NCI-H2081 (cell line): ENCODE measurements around the gene BTBD17.

Experiments
- DNase-seq, 2 experiments: peaks; one replicate each; lab custom pipeline; 2025; lab: John Stamatoyannopoulos, UW

The BTBD17 gene

DNA sequence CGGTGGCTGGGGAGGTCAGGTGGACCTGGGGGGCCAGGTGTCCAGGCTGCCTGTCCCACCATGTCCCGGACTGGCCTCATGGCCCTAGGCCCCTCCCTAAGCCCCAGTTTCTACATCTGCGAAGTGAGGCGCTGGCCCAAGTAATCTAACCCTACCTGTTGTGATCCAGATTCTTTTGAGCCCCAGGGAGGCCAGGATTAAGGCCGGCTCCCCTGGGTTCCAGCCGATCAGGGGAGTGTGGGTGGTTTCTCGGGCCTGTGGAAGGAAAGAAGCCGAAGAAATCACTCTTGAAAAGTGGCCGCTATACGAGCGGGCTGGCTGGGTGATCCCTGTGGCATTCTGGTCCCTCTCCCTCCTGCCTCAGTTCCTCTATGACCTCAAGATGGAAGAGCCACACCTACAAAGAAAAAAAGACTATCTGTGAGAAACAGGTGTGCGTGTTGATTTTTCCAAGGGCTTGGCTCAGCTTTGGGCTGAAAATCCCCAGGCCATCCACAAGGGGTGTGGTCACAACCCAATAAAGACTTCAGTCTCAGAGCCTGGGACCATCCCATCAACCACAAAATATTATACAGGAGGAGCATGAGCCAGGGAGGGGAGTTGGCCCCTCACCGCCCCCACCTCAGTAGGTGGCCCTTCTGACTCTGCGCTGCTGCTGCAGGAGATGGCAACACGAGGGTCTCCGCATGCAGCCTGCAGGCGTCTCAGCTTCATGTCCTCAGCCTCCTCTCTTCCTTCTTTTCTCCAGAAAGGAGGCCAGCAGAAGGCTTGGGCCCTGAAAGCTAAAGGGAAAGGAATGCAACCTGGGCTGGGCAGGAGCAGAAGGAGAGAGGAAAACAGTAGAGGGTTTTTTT is 25.9 kb upstream of the BTBD17 start:
- no peak for DNase-seq

- DNase-seq = no peak
Observed at GRCh38 chr17:74386386-74386785, 24.7 kb upstream of the BTBD17 start.

GRCh38 chr17:74385201-74385600 is 23.5 kb upstream of the BTBD17 start:
- no peak for DNase-seq

- no peak for DNase-seq
Observed at GRCh38 chr17:74383141-74383540, 21.5 kb upstream of the BTBD17 start.

DNA sequence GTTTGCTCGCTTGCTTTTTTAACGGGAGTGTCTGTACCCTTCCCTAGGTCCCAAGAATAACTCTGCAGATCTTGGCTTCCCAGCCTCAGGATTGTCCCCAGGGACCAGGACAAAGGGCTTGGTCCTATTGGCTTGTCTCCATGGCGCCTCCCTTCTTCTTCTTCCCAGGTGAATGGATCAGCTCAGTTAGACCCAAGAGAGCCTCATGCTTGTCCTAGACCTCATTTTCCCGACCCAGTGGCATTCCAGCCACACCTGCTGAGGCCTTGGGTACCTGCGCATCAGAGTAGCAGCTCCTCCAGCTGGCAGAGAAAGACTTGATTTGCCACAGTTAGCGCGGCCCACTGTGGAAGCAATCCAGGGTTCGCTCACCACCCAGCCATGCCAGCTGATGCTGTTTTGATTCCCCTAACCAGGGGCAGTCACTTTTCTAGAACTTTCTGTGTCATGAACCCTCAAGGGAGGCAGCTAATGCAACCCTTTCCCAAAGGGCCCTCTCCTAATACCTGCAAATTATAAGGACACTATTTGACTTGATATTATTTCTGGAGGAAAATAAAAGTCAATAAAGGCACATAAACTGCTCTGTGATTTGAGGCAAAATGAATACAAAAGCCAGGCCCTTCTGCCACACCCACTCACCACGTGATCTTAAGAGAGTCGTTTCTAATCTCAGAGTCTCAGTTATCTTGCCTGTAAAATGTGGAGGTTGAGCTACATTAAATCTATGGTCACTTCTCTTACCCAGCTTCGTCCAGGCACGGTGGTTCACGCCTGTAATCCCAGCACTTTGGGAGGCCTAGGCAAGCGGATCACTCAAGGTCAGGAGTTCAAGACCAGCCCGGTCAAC is 19.5 kb upstream of the BTBD17 start:
- DNase-seq = no peak

DNA sequence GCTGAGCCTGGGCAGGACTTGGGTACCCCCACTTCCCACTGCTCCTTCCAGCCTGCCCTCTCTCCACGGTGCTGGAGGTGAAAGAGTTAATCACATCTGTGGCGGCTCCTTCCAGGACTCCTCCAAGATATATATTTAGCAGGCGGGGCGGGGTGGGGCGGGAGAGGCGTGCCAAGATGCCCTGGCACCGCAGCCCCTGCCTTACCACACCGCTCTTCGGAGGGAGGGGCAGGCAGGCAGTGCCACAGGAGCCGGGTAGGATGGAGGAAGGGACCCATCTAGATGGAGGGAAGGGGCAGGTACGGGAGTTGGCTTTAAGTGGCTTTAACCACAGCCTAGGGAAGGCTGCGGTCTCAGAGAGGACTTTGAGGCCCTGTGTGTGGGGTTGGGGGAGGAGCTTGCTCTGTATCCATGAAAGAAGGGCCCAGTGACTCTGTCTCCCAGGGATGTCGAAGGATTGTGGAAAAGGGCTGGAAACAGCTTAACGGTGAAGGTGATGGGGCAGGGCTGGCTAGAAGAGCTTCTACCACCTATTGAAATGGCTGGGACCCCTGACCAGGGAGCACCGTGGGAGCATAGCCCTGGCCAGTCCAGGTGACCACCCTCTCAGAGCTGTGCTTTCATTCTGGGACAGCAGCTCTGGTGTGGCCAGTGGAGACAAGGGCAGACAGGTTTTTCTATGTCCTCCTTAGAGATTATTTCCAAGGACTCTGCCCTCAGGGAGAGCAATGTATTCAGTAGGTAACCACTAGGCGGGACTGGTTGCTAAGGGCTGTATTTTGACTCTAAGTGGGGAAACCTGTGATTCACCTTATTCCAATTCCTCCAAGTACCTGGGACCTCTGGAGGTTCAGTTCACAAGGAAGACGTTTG is 18.7 kb upstream of the BTBD17 start:
- no peak for DNase-seq

DNA sequence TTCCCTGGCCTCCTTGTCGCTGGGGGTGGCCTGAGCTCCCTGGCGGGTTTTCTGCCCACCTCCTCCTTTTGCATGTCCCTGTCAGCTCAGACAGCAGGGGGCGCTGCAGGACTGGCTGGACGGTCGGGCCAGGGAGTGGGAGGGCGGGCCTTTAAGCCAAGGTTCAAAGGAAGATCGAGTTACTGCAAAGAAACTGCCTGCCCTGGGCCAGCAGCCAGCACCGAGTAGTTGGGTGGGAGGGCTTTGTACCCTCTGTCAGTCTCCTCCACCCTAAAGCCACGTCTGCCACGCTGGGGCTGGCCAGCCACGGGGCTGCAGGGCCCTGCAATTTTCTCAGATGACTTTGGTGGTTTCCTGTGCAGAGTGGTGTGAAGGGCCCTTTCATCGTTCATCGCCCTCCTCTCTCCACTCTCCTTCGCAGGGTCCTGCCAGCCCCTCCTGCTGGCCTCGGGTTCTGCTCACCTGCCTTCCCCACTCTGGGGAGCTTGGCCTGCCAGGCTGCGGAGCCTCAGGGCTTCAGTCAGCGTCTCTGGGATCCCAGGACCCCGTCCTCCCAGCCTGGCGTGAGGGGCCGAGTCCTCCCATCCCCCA is 17.9 kb upstream of the BTBD17 start:
- DNase-seq = peak; percentile 70 to 87

DNA sequence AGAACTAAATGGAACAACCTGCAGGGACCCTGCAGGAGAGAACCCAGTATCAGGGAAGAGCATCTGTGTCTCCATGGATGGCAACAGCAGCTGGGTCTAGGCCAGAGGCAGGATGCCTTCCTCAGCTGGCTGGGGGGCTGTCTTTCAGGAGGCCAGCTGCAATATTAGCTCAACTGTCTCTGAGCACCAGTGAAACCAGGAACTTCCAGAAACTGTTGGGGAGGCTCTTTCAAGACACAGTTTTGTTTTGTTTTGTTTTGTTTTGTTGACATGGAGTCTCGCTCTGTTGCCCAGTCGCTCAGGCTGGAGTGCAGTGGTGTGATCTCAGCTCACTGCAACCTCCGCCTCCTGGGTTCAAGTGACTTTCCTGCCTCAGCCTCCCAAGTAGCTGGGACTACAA is 13.2 kb upstream of the BTBD17 start:
- DNase-seq = no peak

- no peak for DNase-seq
Observed at GRCh38 chr17:74373838-74374606, 12.4 kb upstream of the BTBD17 start.

GRCh38 chr17:74372426-74372825 is 10.8 kb upstream of the BTBD17 start:
- DNase-seq = no peak

DNA sequence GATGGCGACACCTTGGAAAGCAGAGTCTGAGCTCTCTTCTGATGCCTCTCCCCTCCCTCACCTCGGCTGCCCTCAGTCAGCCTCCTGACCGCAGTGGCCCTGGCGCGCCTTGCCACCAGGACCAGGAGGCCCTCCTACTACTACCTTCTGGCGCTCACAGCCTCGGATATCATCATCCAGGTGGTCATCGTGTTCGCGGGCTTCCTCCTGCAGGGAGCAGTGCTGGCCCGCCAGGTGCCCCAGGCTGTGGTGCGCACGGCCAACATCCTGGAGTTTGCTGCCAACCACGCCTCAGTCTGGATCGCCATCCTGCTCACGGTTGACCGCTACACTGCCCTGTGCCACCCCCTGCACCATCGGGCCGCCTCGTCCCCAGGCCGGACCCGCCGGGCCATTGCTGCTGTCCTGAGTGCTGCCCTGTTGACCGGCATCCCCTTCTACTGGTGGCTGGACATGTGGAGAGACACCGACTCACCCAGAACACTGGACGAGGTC is 10.0 kb upstream of the BTBD17 start:
- no peak for DNase-seq

DNA sequence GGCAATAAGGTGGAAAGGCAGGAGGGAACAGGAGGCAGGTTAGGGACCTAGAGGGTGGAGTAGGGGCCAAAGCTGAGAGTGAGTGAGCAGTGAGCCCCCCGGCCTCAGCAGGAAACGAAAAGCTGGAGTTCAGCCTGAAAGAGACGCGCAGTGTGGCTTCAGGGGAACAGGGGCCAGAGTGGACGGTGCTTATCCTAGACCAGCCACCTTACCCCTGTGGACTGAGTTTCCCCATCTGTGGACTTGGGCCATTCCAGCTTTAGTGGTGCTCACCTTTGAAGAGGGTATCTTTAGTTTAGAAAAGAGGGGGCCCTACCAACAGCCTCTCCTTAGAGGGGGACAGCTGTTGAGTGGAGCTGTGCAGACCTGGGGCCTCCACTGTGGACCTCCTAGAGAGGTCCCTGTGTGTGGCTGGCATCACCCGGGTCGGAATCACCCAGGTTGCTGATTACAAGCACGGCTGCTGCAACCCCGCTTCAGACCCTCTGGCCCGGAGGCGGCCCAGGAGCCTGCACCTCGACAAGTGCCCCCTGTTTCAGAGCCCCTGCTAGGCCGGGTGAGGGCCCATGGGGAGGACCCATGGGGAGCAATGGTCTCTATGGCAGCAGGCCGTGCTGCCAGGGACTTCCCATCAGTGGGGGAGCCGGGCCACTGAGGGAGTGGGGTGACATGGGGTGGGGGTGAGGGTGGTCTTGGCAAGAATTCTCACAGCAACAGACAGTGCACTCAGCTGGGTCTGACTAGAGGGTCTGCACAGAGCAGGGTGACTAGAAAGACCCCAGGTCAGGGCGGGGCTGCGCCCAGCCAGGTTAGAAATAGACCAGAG is 8.2 kb upstream of the BTBD17 start:
- no peak for DNase-seq

DNA sequence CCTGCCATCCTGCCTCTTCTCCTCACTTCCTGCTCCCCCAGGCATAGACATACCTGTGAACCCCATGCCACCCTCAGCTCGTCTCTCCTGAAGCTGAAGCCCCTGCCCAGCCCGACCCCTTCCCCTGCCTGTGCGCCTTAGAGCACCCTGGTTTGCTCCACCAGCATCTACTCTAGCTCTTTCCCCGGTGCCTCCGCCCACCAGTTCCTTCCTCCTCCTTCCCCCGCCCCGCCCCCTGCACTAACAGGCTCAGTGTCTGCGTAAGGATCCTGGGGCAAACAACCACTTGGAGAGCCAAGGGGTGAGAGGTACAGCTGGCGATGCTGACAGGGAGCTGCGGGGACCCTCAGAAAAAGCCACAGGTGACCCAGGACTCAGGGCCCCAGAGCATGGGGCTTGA is 7.6 kb upstream of the BTBD17 start:
- DNase-seq = no peak

GRCh38 chr17:74368341-74369081 is 6.8 kb upstream of the BTBD17 start:
- peak; percentile 72 to 74 for DNase-seq

- no peak for DNase-seq
Observed at GRCh38 chr17:74367206-74367605, 5.5 kb upstream of the BTBD17 start, which contains the start of gene GPR142. Gene GPR142, plus strand, starts transcription at chr17:74367506. Its CDS starts 2,035 bp downstream, at chr17:74369541.

DNA sequence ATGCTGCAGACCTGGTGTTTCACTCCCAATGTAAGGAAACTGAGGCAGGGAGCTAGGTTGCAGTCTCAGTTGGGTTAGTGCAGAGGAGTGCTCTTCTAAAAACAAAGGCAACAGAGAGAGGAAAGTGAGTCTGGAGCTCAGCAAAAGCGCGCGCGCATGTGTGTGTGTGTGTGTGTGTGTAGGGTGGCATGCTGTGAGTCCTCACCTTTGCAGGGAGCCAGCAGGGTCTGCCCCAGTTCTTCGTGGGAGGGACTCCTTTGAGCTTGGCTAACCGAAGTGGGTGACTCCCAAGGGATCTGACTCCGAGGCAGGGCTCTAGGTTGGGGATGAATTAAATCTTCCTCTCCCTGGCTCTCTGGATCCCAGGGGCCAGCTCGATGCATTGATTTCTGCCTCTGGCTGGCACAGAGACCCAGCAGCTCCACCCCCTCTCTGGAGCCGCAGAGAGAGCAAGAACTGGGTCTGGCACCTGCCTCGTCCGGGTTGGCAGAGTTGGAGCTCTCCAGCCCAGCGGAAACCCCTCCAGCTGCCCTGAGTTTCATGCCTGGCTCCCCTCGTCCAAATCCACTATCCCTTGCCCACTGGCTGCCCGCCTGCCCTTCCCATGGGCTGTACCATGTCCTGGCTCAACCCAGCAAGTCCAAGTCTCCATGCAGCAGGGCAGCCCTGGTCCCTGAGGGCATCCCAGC is 1.3 kb upstream of the BTBD17 start:
- DNase-seq = no peak

DNA sequence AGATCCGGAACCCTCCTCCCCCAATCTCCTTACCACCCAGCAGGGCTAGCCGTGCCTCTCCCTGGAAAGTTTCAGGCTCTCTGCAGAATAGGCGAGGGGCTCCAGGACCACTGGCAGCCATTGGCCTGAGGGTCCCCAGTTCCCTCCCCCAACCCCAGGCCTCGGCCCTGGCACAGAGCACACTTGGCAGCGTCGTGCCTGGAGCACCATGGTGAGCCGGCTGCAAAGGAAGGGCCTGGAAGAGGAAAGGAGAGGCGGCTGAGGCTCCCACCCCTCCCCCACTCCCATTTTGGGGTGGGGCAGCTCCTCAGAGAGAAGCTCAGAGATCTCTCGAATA is 369 bp upstream of the BTBD17 start:
- DNase-seq = no peak

DNA sequence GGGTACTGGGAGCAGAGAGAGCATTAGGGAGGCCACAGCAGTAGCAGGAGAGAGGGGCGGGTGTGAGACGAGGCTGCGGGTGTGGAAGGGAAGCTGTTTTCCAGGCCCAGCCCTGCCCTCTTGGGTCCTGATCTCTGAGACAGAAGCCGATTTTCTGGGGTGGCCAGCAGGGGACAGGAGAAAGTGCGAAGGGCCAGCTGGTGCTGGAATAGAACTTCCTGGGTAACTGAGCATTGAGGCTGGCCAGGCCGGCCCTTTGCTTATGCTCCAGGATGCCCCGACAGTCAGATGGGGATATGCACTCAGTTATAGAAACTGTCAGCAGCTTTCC is 804 bp downstream of the BTBD17 start:
- no peak for DNase-seq

DNA sequence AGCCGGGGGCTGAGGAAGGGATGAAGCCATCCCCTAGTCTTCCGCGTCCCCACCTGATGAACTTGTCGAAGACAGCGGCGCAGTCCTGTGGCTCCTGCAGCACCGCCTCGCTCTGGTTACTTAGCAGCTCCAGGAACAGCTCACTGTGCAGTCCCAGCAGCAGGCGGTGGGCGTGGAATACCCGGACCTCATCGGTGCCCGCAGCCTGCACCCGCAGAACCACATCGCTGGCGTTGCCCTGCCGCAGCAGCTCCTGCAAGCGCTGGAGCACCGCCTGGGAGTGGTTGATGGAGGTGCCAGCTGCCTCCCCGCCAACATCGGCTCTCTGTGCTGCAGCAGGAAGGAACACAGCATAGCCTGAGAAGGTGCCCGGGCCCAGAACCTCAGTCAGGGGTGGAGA is 1.8 kb downstream of the BTBD17 start:
- DNase-seq = no peak
